GM21526 (cell line): ENCODE measurements around the gene PIK3R2.

Experiments
- ATAC-seq: cut with Tn5 transposase; IDR thresholded peaks from one replicate; pipeline ENCODE4 v1.9.1; 2021; ENCODE audit warnings: moderate library complexity; ENCODE audit not compliant: unreplicated experiment, low FRiP score

The PIK3R2 gene

DNA sequence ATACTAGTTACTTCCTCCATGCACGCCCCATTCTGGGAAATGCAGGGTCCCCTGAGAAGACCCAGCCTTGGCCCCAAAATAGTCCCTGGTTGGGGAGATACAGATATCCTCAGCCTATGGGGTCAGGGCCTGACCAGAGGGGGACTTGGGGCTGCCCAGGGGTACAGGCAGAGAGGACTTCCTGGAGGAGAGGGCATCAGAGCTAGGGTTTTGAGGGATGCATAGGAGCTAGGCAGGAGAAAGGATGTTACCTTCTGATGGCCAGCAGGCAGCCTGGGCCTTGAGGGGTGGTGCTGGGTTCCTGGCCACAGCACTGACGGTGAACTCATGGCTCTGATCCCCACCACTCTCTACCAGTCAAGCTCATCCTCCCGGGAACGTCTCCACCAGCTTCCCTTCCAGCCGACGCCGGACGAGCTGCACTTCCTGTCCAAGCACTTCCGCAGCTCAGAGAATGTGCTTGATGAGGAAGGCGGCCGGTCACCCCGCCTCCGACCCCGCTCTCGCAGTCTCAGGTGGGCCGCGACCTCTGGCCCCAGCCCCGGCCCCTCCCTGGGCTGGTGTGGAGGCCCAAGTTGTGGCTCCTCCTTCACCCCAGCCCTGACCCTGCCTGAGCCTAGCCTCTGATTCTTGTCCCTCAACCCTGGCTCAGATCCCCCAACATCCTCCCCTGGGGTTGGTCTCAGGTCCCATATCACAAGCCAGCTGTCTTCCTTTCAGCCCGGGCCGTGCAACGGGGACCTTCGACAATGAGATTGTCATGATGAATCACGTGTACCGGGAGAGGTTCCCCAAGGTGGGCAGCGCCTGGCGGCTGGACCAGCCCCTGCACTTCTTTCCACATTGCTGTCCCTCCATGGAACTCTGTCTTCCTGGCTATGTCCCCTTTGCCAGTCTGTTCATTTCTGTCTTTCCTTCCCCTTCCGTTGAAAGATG, 29.8 kb upstream of the PIK3R2 start:
- ATAC-seq = no peak

DNA sequence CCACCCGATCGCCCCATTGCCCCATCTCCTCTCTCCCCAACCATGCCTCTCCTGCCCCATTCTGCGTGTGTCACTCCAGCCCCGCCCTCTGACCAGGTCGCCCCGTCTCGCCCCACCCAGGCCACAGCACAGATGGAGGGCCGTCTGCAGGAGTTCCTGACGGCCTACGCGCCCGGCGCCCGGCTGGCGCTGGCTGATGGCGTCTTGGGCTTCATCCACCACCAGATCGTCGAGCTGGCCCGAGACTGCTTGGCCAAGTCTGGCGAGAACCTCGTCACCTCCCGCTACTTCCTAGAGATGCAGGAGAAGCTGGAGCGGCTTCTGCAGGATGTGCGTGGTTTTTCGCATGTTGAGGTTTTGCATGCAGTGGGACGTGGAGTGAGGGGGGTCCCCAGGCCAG, 29.1 kb upstream of the PIK3R2 start:
- ATAC-seq = no peak

DNA sequence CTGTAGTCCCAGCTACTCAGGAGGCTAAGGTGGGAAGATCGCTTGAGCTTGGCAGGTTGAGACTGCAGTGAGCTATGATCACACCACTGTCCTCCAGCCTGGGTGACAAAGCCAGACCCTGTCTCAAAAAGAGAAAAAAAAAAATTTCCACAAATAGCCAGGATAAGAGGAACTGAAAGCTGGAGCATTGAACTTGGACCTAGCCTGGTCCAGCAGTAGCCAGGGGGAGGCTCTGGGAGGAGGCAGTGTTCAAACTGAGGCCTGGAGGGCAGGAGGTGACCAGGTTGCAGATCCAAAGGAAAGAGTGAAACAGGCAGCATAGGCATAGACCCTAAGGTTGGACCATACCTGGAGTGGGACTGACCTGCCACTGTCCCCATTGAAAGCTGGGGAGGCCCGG, 26.9 kb upstream of the PIK3R2 start:
- no peak for ATAC-seq

DNA sequence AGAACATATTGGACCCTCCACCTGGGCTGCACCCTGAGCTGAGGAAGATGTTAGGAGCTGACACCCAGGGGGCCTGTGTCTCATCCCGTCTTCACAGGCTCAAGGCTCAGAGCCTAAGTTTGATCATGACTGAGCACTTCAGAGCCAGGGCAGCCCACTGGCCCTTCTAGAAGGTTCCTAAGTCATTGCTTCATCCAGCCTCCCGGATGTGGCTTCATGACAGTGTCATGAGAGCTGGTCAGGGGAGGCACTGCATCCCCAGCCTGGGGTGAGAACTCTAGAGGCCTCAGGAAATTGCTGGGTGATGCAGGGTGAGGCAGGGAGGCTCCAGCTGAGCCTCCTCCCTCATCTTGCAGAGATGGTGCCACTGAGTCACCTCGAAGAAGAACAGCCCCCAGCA, 24.9 kb upstream of the PIK3R2 start:
- no peak for ATAC-seq

DNA sequence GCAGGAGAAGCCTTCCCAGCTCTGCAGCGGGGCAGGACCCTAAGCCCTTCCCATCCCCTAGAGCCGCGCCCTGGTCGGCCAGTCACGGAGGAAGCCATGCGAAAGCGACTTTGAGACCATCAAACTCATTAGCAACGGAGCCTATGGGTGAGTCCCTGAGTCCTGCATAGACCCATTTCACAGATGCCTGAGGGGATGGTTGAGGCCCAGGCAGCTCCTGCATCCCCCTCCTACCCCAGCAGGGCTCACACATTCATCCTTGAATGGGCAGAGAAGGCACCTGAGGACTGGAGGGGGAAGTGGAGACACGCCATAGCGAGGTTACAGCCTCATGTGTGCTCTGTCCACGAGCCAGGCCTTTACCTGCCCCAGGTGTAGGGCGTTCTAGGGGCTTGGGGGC, 24.2 kb upstream of the PIK3R2 start:
- no peak for ATAC-seq

DNA sequence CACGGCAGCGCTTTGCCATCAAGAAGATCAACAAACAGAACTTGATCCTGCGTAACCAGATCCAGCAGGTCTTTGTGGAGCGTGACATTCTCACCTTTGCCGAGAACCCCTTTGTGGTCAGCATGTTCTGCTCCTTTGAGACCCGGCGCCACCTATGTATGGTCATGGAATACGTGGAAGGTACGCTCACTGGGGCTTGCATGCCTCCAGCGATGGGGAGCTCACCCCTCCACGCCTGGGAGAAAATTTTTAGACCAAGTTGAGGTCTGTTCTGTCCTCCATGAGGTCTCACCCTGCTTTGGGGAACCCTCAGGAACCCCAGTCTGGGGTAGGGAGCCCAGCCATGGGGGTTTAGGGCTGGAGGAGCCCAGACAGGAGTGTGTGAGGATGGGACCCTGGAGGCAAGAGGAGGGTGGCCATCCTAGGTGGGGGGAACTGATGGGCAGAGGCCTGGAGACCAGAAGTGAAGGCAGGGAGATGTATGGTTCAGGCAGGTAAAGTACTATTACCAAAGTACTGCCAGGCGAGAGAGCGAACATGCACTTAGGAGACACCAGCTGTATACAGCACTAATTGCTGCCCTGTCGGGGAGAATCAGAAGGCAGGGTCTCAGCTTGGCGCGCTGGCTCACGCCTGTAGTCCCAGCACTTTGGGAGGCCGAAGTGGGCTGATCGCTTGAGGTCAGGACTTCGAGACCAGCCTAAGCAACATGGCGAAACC, 22.3 kb upstream of the PIK3R2 start:
- ATAC-seq = no peak

DNA sequence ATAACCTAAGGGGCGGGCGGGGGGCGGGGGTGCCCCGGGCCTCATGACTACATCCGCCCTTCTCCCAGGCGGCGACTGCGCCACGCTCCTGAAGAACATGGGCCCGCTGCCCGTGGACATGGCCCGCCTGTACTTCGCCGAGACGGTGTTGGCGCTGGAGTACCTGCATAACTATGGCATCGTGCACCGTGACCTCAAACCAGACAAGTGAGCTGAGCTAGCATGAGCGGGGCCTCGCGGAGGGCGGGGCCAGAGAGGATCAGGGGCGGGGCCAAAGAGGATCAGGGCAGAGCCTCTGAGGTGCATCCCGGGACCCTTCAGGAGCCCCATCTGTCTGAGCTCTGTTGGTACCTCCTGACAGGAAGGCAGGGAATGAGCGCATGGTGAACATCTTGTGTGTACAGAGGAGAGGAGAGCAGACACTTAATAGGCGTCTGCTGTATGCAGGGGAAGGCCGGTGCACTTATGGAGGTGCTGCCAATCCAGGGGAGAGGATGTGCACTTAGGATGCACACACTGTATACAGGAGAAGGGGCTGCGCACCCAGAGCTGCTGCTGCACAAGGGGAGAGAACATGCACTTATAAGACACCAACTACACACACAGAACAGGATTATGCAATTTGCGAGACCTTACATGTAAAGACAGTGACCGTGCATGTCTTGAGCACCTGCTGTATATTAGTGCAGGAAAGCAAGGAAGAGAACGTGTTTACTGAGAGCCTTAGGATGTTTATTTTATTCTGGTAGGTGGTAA, 20.9 kb upstream of the PIK3R2 start:
- ATAC-seq = no peak

DNA sequence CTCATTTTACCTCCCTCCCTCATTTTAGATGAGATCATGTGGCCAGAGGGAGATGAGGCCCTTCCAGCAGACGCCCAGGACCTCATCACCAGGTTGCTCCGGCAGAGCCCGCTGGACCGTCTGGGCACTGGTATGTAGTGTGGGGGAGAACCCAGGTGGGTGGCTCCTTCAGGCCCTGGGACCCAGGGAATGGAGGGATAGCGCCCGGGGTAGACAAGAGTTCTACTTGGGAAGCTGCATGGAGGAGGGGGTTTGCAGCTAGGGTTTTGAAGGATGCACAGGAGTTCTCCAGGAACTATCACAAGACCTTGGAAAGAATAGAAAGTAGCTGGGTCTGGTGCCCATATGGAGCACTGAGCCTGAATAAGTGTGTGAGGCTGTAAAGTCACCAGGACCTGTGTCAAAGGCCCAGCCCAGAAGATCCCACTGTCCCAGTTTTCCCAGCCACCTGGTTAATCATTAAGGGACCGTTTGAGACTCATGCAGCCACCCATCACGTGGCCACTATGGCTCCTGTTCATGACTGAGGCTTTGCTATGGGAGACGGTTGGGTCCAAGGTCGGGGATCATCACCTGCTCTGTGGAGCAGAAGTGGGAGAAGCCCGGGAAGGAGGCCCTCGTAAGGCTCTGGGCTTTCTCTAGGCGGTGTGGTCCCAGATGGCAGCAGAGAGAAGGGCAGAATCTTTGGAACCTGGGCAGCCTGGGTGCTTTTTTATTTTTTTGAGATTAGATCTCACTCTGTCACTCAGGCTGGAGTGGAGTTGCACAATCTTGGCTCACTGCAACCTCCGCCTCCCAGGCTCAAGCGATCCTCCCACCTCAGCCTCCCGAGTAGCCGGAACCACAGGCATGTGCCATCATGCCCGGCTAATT, 17.0 kb upstream of the PIK3R2 start:
- no peak for ATAC-seq

DNA sequence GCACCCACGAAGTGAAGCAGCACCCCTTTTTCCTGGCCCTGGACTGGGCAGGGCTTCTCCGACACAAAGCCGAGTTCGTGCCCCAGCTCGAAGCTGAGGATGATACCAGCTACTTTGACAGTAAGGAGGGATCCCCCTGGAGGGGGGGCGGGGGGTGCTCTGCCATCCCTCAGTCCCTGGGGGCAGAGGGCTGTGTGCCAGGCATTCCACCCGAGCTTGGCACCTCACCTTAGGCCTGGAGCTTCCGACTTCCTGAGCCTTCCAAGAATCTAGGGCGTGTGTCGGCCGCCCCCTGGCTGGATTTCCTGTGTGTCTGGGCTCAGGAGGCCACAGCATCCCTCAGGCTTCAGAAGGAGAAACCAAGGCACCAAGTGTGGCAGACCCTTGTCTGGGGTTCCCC, 15.7 kb upstream of the PIK3R2 start:
- no peak for ATAC-seq

DNA sequence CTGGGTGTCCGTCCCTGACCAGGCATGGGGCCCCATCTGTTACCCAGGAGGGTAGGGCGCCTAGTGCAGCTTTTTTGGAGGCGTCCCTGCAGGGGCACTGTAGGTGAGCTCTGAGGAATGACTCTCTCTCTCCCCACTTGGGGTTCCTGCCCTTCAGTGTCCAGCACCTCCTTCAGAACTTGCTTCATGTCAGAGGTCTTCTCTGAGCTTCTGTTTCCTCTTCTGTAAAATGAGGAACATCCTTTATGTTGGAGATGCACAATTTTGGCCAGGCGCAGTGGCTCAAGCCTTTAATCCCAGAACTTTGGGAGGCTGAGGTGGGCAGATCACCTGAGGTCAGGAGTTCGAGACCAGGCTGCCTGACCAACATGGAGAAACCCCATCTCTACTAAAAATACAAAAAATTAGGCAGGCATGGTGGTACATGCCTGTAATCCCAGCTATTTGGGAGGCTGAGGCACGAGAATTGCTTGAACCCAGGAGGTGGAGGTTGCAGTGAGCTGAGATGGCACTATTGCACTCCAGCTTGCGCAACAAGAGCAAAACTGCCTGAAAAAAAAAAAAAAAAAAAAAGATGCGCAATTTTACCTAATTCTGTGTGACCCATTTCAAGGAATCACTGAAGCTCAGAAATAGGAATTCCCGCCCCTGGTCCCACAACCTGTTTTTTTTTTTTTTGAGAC, 15.2 kb upstream of the PIK3R2 start:
- ATAC-seq = no peak

DNA sequence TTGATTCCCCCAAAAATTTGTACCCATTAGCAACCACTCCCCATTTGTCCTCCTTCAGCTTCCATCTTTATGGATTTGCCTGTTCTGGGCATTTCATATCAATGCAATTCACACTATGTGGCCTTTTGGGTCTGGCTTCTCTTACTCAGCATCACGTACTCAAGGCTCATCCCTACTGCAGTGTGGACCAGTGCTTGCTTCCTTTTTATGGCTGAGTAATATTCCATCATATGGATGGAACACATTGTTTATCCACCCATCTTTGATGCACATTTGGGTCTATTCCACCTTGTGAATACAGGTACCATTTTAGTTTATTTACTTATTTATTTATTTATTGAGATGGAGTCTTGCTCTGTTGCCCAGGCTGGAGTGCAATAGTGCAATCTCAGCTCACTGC, 12.5 kb upstream of the PIK3R2 start:
- ATAC-seq = no peak

DNA sequence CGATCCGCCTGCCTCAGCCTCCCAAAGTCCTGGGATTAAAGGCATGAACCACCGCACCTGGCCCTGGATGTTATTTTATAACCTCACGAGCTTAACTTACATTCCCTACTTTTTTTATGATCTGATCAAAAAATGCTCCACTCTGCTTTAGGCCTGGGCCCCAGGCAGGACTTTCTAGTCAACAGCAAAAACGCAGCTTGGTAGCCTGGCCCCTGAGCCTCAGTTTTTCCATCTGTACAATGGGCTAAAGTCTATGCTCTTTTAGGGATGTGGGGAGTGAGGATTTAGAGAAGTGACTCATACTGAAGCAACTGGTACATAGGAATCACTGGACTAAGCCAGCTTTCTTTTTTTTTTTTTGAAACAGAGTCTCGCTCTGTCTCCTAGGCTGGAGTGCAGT, 11.9 kb upstream of the PIK3R2 start:
- ATAC-seq = no peak

DNA sequence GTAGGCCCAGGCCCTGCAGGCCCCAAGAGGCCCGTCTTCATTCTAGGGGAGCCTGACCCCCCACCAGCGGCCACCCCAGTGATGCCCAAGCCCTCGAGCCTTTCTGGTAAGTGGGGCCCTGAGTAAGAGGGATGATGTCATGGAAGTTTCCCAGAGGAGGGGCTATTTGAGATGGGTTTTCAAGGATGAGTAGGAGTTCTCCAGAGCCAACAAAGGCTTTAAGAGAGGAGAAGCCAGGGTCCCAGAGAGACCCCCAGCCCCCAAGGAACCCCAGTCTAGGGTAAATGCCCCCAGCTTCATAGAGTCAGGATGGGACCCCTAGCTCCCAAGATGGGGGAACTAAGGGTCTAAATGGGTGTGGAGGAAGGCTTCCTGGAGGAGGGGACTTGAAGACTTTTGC, 9.1 kb upstream of the PIK3R2 start:
- ATAC-seq = no peak

DNA sequence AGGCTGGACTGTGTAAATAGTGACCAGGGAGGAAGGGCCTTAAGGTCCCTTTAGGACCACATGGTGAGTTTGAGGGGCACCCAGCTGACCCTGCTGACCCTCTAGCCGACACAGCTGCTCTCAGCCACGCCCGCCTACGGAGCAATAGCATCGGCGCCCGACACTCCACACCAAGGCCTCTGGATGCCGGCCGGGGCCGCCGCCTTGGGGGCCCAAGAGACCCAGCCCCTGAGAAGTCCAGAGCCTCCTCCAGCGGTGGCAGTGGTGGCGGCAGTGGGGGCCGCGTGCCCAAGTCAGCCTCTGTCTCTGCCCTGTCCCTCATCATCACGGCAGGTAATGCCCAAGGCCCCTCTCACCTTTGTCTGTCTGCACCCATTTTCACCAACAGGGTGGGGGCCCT, 8.6 kb upstream of the PIK3R2 start:
- no peak for ATAC-seq

DNA sequence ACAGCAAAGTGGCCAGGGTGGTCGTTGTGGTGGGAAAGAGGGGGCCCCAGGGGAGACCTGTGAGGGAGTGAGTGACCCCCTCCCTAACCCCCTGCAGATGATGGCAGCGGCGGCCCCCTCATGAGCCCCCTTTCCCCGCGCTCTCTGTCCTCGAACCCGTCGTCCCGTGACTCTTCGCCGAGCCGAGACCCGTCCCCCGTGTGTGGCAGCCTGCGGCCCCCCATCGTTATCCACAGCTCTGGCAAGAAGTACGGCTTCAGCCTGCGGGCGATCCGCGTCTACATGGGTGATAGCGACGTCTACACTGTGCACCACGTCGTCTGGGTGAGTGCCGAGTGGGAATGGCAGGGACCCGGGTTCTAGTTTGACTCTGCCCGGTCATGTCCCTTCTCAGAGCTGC, 8.1 kb upstream of the PIK3R2 start:
- no peak for ATAC-seq

DNA sequence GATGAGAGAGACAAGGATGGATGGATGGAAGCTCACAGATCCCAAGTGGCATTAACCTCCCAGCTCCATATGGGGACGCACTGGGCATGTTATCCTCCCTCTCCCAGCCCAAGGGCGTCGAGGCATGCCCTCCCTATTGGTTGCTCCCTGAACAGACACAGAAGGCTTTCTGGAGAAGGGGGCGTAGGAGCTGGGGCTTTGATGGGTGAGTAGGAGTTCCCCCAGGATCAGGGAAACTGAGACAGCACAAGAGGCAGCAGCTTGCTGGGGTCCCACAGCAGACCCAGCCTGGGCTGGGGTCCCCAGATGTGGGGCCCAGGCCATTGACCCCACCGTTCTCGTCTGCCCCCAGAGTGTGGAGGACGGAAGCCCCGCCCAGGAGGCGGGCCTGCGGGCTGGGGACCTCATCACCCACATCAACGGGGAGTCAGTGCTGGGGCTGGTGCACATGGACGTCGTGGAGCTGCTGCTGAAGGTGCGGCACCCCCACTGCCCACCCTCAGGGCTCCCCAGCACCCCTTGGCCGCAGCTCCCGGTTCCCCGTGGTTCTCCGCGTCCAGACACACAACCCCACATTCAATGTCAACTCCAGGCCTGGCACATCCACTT, 7.5 kb upstream of the PIK3R2 start:
- ATAC-seq = no peak

DNA sequence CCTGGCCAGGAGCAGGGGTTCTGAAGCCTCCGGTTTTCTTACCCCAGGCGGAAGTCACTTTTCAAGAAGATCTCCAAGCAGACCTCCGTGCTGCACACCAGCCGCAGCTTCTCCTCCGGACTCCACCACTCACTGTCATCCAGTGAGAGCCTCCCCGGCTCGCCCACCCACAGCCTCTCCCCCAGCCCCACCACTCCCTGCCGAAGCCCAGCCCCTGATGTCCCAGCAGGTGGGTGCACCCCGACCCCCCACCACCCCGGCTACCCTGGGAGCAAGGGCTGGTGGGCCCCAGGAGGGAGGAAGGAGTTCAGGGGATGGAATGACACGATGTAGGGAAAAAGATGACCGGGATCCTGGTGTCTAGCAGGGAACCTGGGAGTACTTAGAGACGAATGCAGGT, 5.6 kb upstream of the PIK3R2 start:
- no peak for ATAC-seq

DNA sequence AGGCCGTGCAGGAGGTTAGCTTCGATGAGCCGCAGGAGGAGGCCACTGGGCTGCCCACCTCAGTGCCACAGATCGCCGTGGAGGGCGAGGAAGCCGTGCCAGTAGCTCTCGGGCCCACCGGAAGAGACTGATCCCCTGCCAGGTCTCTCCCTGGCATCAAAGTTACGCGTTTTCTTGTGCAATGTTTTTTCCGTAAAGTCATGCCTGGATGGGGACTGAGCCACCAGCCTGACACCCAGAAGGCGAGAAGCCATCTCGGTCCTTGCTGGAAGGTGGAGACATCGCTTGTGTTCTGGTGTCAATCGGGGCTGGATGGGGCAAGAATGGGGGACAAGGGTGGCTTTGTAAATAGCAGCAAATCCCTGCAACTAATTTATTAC, 3.4 kb upstream of the PIK3R2 start:
- ATAC-seq = no peak
